D721Med (cell line): ENCODE measurements around the gene CCDC102A.

ENCODE experiments used
- DNase-seq: peaks from one replicate; pipeline ENCODE4 v3.0.0; 2011; ENCODE audit warnings: low spot score; ENCODE audit not compliant: insufficient read length
- FAIRE-seq: peaks from 2 replicates; lab custom pipeline; 2011; peaks lifted over from hg19 to GRCh38; lab: Jason Lieb, UNC
- TF ChIP-seq, protein P1 (sequence below): IDR thresholded peaks from 2 replicates; pipeline ENCODE4 v1.5.1; 2012; ENCODE audit warnings: mild to moderate bottlenecking, control low read depth; ENCODE audit not compliant: insufficient read depth; ENCODE audit errors: missing control alignments

The CCDC102A gene

DNA sequence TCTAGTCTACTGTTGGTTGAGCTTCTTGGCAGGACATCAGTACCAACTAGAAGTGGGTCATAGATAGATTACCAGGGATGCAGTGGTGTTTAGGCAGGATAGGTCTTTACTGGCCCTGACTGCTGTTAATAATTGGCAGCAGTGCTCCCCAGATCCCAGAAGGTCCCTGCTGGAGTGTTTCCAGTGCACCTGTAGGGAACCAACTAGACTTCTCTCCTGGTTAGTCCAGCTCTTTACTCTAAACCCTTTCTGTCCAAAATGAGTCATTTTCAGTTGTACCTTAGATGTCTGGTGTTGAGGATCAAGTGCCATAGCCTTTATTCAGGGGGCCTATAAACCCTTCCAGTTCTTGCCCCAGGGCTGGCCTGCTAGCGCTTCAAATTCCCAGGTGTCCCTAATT lies 65.2 kb downstream of the CCDC102A start:
- FAIRE-seq (no peak), DNase-seq (no peak)
- TF ChIP-seq, protein P1, sequence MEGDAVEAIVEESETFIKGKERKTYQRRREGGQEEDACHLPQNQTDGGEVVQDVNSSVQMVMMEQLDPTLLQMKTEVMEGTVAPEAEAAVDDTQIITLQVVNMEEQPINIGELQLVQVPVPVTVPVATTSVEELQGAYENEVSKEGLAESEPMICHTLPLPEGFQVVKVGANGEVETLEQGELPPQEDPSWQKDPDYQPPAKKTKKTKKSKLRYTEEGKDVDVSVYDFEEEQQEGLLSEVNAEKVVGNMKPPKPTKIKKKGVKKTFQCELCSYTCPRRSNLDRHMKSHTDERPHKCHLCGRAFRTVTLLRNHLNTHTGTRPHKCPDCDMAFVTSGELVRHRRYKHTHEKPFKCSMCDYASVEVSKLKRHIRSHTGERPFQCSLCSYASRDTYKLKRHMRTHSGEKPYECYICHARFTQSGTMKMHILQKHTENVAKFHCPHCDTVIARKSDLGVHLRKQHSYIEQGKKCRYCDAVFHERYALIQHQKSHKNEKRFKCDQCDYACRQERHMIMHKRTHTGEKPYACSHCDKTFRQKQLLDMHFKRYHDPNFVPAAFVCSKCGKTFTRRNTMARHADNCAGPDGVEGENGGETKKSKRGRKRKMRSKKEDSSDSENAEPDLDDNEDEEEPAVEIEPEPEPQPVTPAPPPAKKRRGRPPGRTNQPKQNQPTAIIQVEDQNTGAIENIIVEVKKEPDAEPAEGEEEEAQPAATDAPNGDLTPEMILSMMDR = no peak

DNA sequence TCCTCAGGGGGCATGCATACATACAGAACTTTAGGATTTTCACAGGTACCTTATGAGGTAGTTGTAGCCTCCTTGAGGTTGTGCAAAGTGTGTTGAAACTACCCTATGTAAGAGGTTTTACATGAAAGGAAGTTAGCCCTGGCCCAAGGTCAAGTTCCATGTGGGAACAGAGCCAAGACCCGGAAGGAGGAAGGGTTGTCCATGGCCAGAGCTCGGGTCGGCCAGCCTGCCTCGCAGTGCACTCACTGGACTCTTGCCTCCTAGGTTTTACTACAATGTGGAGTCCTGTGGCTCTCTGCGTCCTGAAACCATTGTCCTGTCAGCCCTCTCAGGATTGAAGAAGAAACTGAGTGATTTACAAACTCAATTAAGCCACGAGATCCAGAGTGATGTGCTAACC lies 65.7 kb downstream of the CCDC102A start:
- no peak for FAIRE-seq

DNA sequence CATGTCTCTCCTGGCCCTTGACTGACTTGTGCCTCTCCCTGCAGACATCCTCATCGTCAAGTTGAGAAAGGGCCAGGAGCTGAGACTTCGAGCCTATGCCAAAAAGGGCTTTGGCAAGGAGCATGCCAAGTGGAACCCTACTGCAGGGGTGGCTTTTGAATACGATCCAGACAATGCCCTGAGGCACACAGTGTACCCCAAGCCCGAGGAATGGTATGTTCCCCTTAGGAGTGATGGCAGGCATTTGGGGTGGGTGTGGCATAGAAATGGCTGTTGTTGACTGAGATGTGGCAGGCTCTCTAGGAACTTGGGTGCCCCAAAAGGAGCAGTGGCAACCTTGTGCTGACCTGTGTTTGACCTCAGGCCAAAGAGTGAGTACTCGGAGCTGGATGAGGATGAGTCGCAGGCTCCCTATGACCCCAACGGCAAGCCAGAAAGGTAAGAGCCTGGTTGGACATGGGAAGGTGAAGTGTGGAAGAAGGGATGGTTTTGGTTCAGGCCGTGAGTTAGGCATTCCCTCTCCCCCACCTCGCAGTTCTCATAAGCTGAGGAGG lies 66.4 kb downstream of the CCDC102A start:
- TF ChIP-seq, protein P1 = no peak
- FAIRE-seq (no peak), DNase-seq (no peak)

More for the DNA sequence above, 65.7 kb downstream of the CCDC102A start:
- TF ChIP-seq, protein P1 = no peak
- DNase-seq = no peak

DNA sequence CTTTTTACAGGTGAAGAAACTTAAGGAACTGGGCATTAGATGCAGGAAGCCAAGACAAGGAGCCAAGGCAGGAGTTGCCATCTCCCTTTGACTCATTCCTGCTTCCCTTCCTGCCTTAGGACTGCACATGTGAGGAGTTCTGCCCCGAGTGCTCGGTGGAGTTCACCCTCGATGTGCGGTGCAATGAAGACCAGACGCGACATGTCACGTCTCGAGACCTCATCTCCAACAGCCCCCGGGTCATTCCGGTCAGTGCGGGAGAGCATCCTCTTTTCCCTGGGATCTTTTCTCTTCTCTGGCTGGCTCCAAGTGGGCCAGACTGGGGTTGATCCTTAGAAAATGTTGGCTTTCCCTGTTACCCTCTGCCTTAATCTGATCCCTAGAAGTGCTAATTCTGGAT lies 67.3 kb downstream of the CCDC102A start:
- FAIRE-seq (no peak), DNase-seq (no peak)
- TF ChIP-seq, protein P1 = no peak

DNA sequence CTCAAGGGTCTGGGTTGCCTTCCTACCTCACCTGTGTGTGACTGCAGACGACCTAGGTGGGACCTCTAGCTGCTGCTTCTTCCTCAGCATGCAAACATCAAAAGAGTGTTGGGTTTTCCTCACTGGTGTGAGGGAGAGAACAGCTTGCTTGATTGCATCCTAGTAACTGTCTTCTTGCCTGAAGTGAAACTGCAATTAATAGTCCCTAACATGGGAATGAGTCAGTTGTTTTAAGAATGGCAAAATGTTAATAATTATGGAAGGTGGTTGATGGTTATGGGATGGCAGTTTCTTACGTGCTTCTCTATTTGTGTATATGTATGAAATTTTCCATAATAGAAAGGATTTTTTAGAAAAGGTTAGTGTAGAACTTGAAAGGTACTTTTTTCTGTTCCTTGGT lies 68.0 kb downstream of the CCDC102A start:
- DNase-seq (no peak), FAIRE-seq (no peak)
- TF ChIP-seq, protein P1 = no peak

DNA sequence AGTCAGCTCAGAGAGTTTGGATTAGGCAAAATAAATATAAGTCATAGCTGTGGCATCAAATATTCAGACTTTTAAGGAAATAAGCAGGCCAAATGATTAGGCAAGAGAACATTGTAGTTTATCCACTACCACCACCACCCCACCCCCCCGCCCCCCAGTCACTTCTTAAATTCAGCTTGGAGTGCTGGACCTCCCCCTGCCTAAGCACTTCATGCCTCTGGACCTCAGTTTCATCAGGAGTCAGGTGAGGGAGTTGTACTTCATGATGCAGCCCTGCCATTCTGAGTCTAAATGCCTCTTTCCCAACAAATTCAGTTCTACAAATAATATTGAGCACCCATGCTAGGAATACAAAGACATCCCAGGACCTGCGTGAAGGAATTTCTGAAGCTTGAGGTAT lies 71.8 kb downstream of the CCDC102A start:
- FAIRE-seq (no peak), DNase-seq (no peak)
- TF ChIP-seq, protein P1 = no peak

DNA sequence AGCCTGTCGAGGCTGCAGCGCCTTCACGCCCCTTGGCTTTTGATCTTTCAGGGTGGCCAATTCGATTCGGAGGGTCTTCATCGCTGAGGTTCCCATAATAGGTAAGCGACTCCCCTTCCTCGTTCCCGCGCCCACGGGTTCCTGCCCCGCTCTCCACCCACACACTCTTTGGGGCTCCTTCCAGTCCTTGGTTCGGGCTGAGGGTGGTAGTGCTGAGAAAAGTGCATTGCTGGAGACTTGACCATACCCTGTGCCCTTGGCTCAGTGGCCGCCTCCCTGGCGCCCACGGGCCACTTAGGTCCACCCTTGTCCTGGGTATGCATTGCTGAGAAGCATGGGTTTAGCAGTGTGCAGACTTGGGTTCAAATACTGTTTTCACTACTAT lies 73.4 kb downstream of the CCDC102A start:
- FAIRE-seq = no peak

More for the DNA sequence above, 73.4 kb downstream of the CCDC102A start:
- TF ChIP-seq, protein P1 = no peak
- no peak for DNase-seq
